KMS-11 (cell line): ENCODE measurements around the gene LAMB1.

Experiments used
- H2AFZ ChIP-seq: fragments of 200-600 bp; sonication (generic); 2 replicates; pipeline ENCODE4 v1.6.1; 2016; ENCODE audit warnings: antibody characterized with exemption, mixed run types, low read depth
- H3K27ac ChIP-seq: fragments of 200-600 bp; sonication (generic); 2 replicates; pipeline ENCODE4 v1.6.1; 2016; ENCODE audit warnings: mild to moderate bottlenecking, mixed run types
- H3K27me3 ChIP-seq: fragments of 200-600 bp; sonication (generic); 2 replicates; pipeline ENCODE4 v1.6.1; 2017; ENCODE audit warnings: mild to moderate bottlenecking, low read depth, mixed run types, moderate library complexity; ENCODE audit not compliant: insufficient read depth
- H3K36me3 ChIP-seq: fragments of 200-600 bp; sonication (generic); 2 replicates; pipeline ENCODE4 v1.6.1; 2017; ENCODE audit warnings: mild to moderate bottlenecking, mixed run types; ENCODE audit not compliant: insufficient read depth
- H3K4me1 ChIP-seq: fragments of 200-600 bp; sonication (generic); 2 replicates; pipeline ENCODE4 v1.6.1; 2016; ENCODE audit warnings: mild to moderate bottlenecking, low read depth, mixed run types; ENCODE audit not compliant: poor library complexity, severe bottlenecking
- H3K4me2 ChIP-seq: fragments of 200-600 bp; sonication (generic); 2 replicates; pipeline ENCODE4 v1.7.0; 2016; ENCODE audit warnings: mild to moderate bottlenecking, mixed run types
- H3K4me3 ChIP-seq: fragments of 200-600 bp; sonication (generic); IDR thresholded peaks from 2 replicates; pipeline ENCODE4 v1.6.1; 2017; ENCODE audit warnings: low read depth, low read length, mixed read lengths; ENCODE audit not compliant: insufficient read depth
- H3K79me2 ChIP-seq: fragments of 200-600 bp; sonication (generic); 2 replicates; pipeline ENCODE4 v1.6.1; 2016; ENCODE audit warnings: low read depth, mixed run types; ENCODE audit not compliant: insufficient read depth
- H3K9ac ChIP-seq: fragments of 200-600 bp; sonication (generic); 2 replicates; pipeline ENCODE4 v1.6.1; 2016; ENCODE audit warnings: mild to moderate bottlenecking, mixed run types
- H4K20me1 ChIP-seq: fragments of 200-600 bp; sonication (generic); 2 replicates; pipeline ENCODE4 v1.6.1; 2016; ENCODE audit warnings: mild to moderate bottlenecking, mixed run types; ENCODE audit not compliant: insufficient read depth
- CTCF ChIP-seq: fragments of 200-600 bp; sonication (generic); conservative IDR thresholded peaks from 2 replicates; pipeline ENCODE4 v1.6.1; 2017; ENCODE audit warnings: low read depth, mild to moderate bottlenecking, antibody characterized with exemption, low read length, moderate library complexity, mixed read lengths

The LAMB1 gene

GRCh38 chr7:107949443-107949935, 53.5 kb downstream of the LAMB1 start:
- Histone ChIP-seq H3K27ac (no peak overlapping the region), H3K4me1 (no peaks in the 10 kb centered on the region), H3K36me3 (no peaks in the 10 kb centered on the region), H3K79me2 (no peaks in the 10 kb centered on the region), H2AFZ (no peak overlapping the region), H3K4me3 (no peak overlapping the region), H3K4me2 (no peak overlapping the region), H3K27me3 (no peaks in the 10 kb centered on the region), H4K20me1 (no peaks in the 10 kb centered on the region), H3K9ac (no peak overlapping the region)
- TF ChIP-seq CTCF: no peak

- no peak for TF ChIP-seq CTCF
- Histone ChIP-seq H3K4me2 (no peak overlapping the region), H3K4me3 (no peak overlapping the region), H2AFZ (no peak overlapping the region), H3K36me3 (no peaks in the 10 kb centered on the region), H3K9ac (no peak overlapping the region), H3K27me3 (no peaks in the 10 kb centered on the region), H4K20me1 (no peaks in the 10 kb centered on the region), H3K79me2 (no peaks in the 10 kb centered on the region), H3K4me1 (no peaks in the 10 kb centered on the region), H3K27ac (no peak overlapping the region)
Observed at GRCh38 chr7:107948645-107949442, 54.1 kb downstream of the LAMB1 start.

GRCh38 chr7:107946881-107947280, 56.1 kb downstream of the LAMB1 start:
- no peaks in the 10 kb centered on the region for H3K36me3 ChIP-seq
- TF ChIP-seq CTCF: no peak
- H2AFZ ChIP-seq: no peak overlapping the region
- no peaks in the 10 kb centered on the region for H3K4me1 ChIP-seq
- H3K9ac ChIP-seq: no peak overlapping the region
- H3K27me3 ChIP-seq: no peaks in the 10 kb centered on the region
- H3K79me2 ChIP-seq: no peaks in the 10 kb centered on the region
- no peak overlapping the region for H3K27ac ChIP-seq
- no peaks in the 10 kb centered on the region for H4K20me1 ChIP-seq
- H3K4me2 ChIP-seq: no peak overlapping the region
- H3K4me3 ChIP-seq: no peak overlapping the region

GRCh38 chr7:107946451-107946850, 56.5 kb downstream of the LAMB1 start:
- no peaks in the 10 kb centered on the region for H3K4me1 ChIP-seq
- TF ChIP-seq CTCF: no peak
- no peak overlapping the region for H3K9ac ChIP-seq
- no peak overlapping the region for H3K4me3 ChIP-seq
- H3K27ac ChIP-seq: no peak overlapping the region
- H4K20me1 ChIP-seq: no peaks in the 10 kb centered on the region
- H3K4me2 ChIP-seq: no peak overlapping the region
- no peaks in the 10 kb centered on the region for H3K79me2 ChIP-seq
- H3K36me3 ChIP-seq: no peaks in the 10 kb centered on the region
- no peak overlapping the region for H2AFZ ChIP-seq
- H3K27me3 ChIP-seq: no peaks in the 10 kb centered on the region
